Neural cell (in vitro differentiated cells): ENCODE measurements around the gene FBXW2. TPM values are rescaled to one million over a fixed set of nuclear protein-coding genes. Genes with fewer than 3 reads are reported as not detected.

Source experiments
- H2AFZ ChIP-seq: fragments of 200-600, 300-800 bp; sonication (generic), shearing (Covaris generic); 2 replicates; pipeline ENCODE4 v1.6.0; 2014; ENCODE audit warnings: low read depth, mild to moderate bottlenecking, antibody characterized with exemption, low read length, moderate library complexity
- H3F3A ChIP-seq: fragments of 200-600 bp; shearing (Covaris generic); 2 replicates; pipeline ENCODE4 v1.6.1; 2016; ENCODE audit warnings: mild to moderate bottlenecking, moderate library complexity, mixed read lengths, antibody characterized with exemption, low read length; ENCODE audit not compliant: insufficient read depth, poor library complexity, severe bottlenecking
- H3K27ac ChIP-seq: fragments of 200-600, 300-800 bp; sonication (generic), shearing (Covaris generic); 2 replicates; pipeline ENCODE4 v1.5.1; 2014; ENCODE audit warnings: mild to moderate bottlenecking, low read length, moderate library complexity
- H3K27me3 ChIP-seq: fragments of 300-800, 200-600 bp; sonication (generic), shearing (Covaris generic); 2 replicates; pipeline ENCODE4 v1.6.0; 2014; ENCODE audit warnings: mild to moderate bottlenecking, low read depth, low read length, moderate library complexity; ENCODE audit not compliant: insufficient read depth
- H3K36me3 ChIP-seq: fragments of 300-800, 200-600 bp; sonication (generic), shearing (Covaris generic); 2 replicates; pipeline ENCODE4 v1.5.1; 2014; ENCODE audit warnings: mild to moderate bottlenecking, antibody characterized with exemption, low read length, moderate library complexity; ENCODE audit not compliant: insufficient read depth
- H3K4me2 ChIP-seq: fragments of 300-800, 200-600 bp; sonication (generic), shearing (Covaris generic); 2 replicates; pipeline ENCODE4 v1.6.0; 2014; ENCODE audit warnings: mild to moderate bottlenecking, low read length
- H3K4me3 ChIP-seq: fragments of 300-800, 200-600 bp; sonication (generic), shearing (Covaris generic); 2 replicates; pipeline ENCODE4 v1.5.1; 2014; ENCODE audit warnings: mild to moderate bottlenecking, low read length, moderate library complexity
- H3K79me2 ChIP-seq: fragments of 200-600 bp; shearing (Covaris generic); replicated peaks from 2 replicates; pipeline ENCODE4 v1.6.0; 2014; ENCODE audit warnings: mild to moderate bottlenecking, low read length, moderate library complexity; ENCODE audit not compliant: insufficient read depth
- H3K9ac ChIP-seq: fragments of 300-800, 200-600 bp; sonication (generic), shearing (Covaris generic); 2 replicates; pipeline ENCODE4 v1.6.1; 2016; ENCODE audit warnings: mild to moderate bottlenecking, low read length, mixed read lengths
- H3K9me2 ChIP-seq: fragments of 200-600 bp; shearing (Covaris generic); 2 replicates; pipeline ENCODE4 v1.6.1; 2016; ENCODE audit warnings: mild to moderate bottlenecking, low read length, mixed read lengths; ENCODE audit not compliant: insufficient read depth
- H3K9me3 ChIP-seq: fragments of 200-600, 300-800 bp; sonication (generic), shearing (Covaris generic); 2 replicates; pipeline ENCODE4 v1.6.1; 2016; ENCODE audit warnings: mild to moderate bottlenecking, mixed run types, low read length, moderate library complexity, mixed read lengths
- H4K20me1 ChIP-seq: fragments of 200-600 bp; shearing (Covaris generic); 2 replicates; pipeline ENCODE4 v1.6.1; 2016; ENCODE audit warnings: mild to moderate bottlenecking, mixed run types; ENCODE audit not compliant: insufficient read depth
- CTCF ChIP-seq: fragments of 450-650 bp; IDR thresholded peaks from 2 replicates; pipeline ENCODE4 v1.5.1; 2014; ENCODE audit warnings: antibody characterized with exemption, mild to moderate bottlenecking, moderate library complexity; ENCODE audit not compliant: poor library complexity, severe bottlenecking
- EP300 ChIP-seq: fragments of 450-650 bp; conservative IDR thresholded peaks from 2 replicates; pipeline ENCODE4 v1.6.1; 2014; ENCODE audit warnings: antibody characterized with exemption, mild to moderate bottlenecking, moderate library complexity; ENCODE audit not compliant: poor library complexity, severe bottlenecking
- EZH2 ChIP-seq: fragments of 200-600, 300-800 bp; shearing (Covaris generic), sonication (generic); IDR thresholded peaks from 2 replicates; pipeline ENCODE4 v1.6.1; 2014; ENCODE audit warnings: antibody characterized with exemption, low read length, borderline replicate concordance, mild to moderate bottlenecking; ENCODE audit not compliant: insufficient read depth, poor library complexity, severe bottlenecking
- MXI1 ChIP-seq: fragments of 450-650 bp; conservative IDR thresholded peaks from 2 replicates; pipeline ENCODE4 v1.6.1; 2014; ENCODE audit warnings: antibody characterized with exemption, mild to moderate bottlenecking; ENCODE audit not compliant: poor library complexity, severe bottlenecking
- POLR2AphosphoS5 ChIP-seq: IDR thresholded peaks from 2 replicates; pipeline ENCODE4 v1.6.1; 2012
- RAD21 ChIP-seq: fragments of 450-650 bp; conservative IDR thresholded peaks from 2 replicates; pipeline ENCODE4 v1.6.1; 2014; ENCODE audit warnings: antibody characterized with exemption, mild to moderate bottlenecking, moderate library complexity
- REST ChIP-seq: IDR thresholded peaks from 2 replicates; pipeline ENCODE4 v1.6.1; 2012; ENCODE audit warnings: borderline replicate concordance
- SMC3 ChIP-seq: fragments of 450-650 bp; conservative IDR thresholded peaks from 2 replicates; pipeline ENCODE4 v1.6.1; 2014; ENCODE audit warnings: antibody characterized with exemption, mild to moderate bottlenecking, moderate library complexity; ENCODE audit not compliant: poor library complexity
- TAF1 ChIP-seq: IDR thresholded peaks from 2 replicates; pipeline ENCODE4 v1.6.1; 2012; ENCODE audit warnings: low read depth
- polyA plus RNA-seq: library from polyadenylated mRNA; depleted of rRNA; stranded (reverse); fragments of >200 nt; gene quantifications from 2 replicates; pipeline ENCODE4 v1.2.3, GENCODE V29; 2014

Gene FBXW2
- polyA plus RNA-seq, 1 donor from 2014 or later: 49.5 TPM

- Histone ChIP-seq H2AFZ (no peak overlapping the region), H3K36me3 (no peaks in the 10 kb centered on the region), H3K27me3 (no peaks in the 10 kb centered on the region), H3K9ac (no peak overlapping the region), H3K79me2 (no peaks in the 10 kb centered on the region), H3K4me2 (no peak overlapping the region), H3K27ac (no peak overlapping the region), H4K20me1 (no peaks in the 10 kb centered on the region), H3K4me3 (no peak overlapping the region), H3K9me2 (no peaks in the 10 kb centered on the region), H3K9me3 (no peaks in the 10 kb centered on the region), H3F3A (no peaks in the 10 kb centered on the region)
- TF ChIP-seq RAD21 (no peak), CTCF (no peak), MXI1 (no peak), TAF1 (no peak), SMC3 (no peak), REST (no peak), EP300 (no peak), POLR2AphosphoS5 (no peak), EZH2 (no peak)
These were observed 32.2 kb downstream of the FBXW2 start for GRCh38 chr9:120761006-120761405.

- no peaks in the 10 kb centered on the region for H3K9me2 ChIP-seq
- H3F3A ChIP-seq: no peaks in the 10 kb centered on the region
- no peaks in the 10 kb centered on the region for H3K79me2 ChIP-seq
- H3K27ac ChIP-seq: no peak overlapping the region
- no peaks in the 10 kb centered on the region for H3K36me3 ChIP-seq
- no peaks in the 10 kb centered on the region for H3K9me3 ChIP-seq
- H2AFZ ChIP-seq: no peak overlapping the region
- TF ChIP-seq SMC3: no peak
- no peak for TF ChIP-seq MXI1
- TF ChIP-seq EZH2: no peak
- TF ChIP-seq REST: no peak
- TF ChIP-seq TAF1: no peak
- no peak for TF ChIP-seq CTCF
- no peak for TF ChIP-seq POLR2AphosphoS5
- TF ChIP-seq EP300: no peak
- no peak for TF ChIP-seq RAD21
- no peak overlapping the region for H3K4me2 ChIP-seq
- H3K27me3 ChIP-seq: no peaks in the 10 kb centered on the region
- H4K20me1 ChIP-seq: no peaks in the 10 kb centered on the region
- no peak overlapping the region for H3K4me3 ChIP-seq
- H3K9ac ChIP-seq: no peak overlapping the region
These were observed 33.3 kb downstream of the FBXW2 start for GRCh38 chr9:120759755-120760400.
